Measurements from ENCODE around the gene CCKAR. TPM values are rescaled to one million over a fixed set of nuclear protein-coding genes. Genes with fewer than 3 reads are reported as not detected.
A peak's percentile ranks its signal among the peaks of the same experiment; 100 is the strongest.

CCKAR gene
- total RNA-seq, 1 experiment from 2014 or later = 2.0 TPM

DNA sequence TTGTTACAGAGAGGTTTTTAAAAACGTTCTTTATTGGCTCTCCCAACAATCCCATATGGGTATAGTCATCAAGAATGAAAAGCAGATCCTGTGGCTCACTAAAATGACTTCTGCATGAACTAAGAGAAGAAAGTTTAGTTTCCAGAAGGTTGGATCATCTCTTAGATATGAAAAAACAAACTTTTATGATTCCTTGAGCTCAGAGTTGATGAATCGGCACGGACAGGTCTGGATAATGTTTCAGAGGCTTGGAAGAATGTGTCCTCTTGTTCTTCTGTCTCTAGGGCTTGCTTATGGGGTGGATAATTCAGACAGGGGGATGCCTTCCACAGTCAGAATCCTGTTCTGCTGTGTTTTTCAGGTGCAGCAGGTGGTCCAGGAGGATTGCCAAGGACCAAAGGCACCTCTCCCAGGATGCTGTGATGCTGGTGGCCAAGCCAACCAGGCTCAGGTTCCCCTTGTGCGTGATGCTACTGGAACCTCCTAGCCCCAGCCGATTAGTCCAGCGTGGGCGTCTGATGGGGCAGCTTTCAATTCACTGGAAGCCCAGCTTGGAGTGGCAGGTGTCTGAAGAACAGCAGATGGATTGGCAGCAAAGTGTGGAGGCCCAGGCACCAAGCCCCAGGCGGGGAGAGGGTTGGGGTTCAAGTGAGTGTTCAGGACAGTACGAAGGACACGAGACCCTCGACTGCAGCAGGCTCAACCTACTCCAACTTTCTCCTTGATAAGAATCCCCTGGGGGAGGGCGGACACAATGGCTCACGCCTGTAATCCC is 30.3 kb downstream of the CCKAR start:
- Histone ChIP-seq H3K4me3 (ENCODE audit: low read depth, low read length) (no peak overlapping the region), H3K9me3 (0 out of 2 replicates have a peak, but pooled peaks cover 8% of the 10 kb centered on the region), H3K4me1 (no peaks in the 10 kb centered on the region), H3K36me3 (ENCODE audit: control insufficient read depth, insufficient read depth, low read length) (no peaks in the 10 kb centered on the region), H3K27me3 (replicated peaks; ENCODE audit: control insufficient read depth, insufficient read depth, low read length) (no peaks in the 10 kb centered on the region)
- intact Hi-C loops (cut with micrococcal nuclease; ENCODE audit: unreplicated experiment) = loop anchor here (1.0 to 5.0 kb wide), 4 partner anchors 122 to 550 kb away; partner anchors contain the start of genes STIM2 and TBC1D19
- Mint-ChIP-seq H3K27me3 (ENCODE audit: insufficient read depth, unreplicated experiment) (no peaks in the 10 kb centered on the region), H3K4me3 (ENCODE audit: unreplicated experiment) (no peak overlapping the region), H3K9me3 (ENCODE audit: unreplicated experiment) (peaks cover 30% of the 10 kb centered on the region), H3K4me1 (ENCODE audit: low read depth, unreplicated experiment) (no peaks in the 10 kb centered on the region), H3K27ac (ENCODE audit: unreplicated experiment) (no peak overlapping the region), H3K36me3 (ENCODE audit: insufficient read depth, unreplicated experiment) (no peaks in the 10 kb centered on the region)
- no peak for DNase-seq
- POLR2A ChIA-PET = interaction anchor here (0.6 kb wide), 1 partner anchor 402 kb away, joined by 3 read pairs; no protein-coding TSS in a partner anchor
- no TSS peak for BruUV-seq (replicated peaks)
- TF ChIP-seq, protein P1, sequence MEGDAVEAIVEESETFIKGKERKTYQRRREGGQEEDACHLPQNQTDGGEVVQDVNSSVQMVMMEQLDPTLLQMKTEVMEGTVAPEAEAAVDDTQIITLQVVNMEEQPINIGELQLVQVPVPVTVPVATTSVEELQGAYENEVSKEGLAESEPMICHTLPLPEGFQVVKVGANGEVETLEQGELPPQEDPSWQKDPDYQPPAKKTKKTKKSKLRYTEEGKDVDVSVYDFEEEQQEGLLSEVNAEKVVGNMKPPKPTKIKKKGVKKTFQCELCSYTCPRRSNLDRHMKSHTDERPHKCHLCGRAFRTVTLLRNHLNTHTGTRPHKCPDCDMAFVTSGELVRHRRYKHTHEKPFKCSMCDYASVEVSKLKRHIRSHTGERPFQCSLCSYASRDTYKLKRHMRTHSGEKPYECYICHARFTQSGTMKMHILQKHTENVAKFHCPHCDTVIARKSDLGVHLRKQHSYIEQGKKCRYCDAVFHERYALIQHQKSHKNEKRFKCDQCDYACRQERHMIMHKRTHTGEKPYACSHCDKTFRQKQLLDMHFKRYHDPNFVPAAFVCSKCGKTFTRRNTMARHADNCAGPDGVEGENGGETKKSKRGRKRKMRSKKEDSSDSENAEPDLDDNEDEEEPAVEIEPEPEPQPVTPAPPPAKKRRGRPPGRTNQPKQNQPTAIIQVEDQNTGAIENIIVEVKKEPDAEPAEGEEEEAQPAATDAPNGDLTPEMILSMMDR (IDR thresholded peaks at IDR 0.05; ENCODE audit: insufficient read depth in 1 of 2, low read depth in 1 of 2, low read length in 1 of 2, severe bottlenecking in 1 of 2, unreplicated experiment in 1 of 2) = no peak
- CTCF ChIA-PET = no interaction called here

DNA sequence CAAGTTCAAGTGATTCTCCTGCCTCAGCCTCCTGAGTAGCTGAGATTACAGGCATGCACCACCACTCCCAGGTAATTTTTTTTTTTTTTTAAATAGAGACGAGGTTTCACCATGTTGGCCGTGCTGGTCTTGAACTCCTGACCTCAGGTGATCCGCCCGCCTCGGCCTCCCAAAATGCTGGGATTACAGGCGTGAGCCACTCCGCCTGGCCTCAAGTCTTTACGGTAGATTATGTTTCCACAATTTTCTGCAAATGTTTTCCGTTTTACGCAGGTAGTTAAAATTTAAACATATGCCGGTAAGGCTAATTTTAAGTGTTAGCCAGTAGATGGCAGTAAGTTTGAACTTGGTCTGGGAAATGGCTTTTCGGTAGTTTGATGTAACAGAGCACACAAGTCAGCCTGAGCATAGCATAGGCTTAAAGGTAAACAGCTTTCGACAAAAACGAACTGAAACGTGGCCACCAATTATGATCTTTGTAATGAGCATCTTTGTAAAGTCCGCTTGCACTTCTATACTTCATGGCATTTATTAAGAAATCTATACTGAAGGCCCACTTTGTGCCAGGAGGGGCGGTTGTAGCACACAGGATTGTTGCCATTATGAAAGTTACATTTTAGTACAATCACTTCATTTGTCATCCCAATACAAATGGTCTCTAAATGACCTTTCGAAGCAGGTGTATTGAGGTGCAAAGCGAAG is 31.1 kb downstream of the CCKAR start:
- ChIA-PET CTCF (interaction anchor here (0.7 kb wide), 1 partner anchor 270 kb away, joined by 3 read pairs; no protein-coding TSS in a partner anchor), POLR2A (no interaction called here)
- DNase-seq = peak in 1 of 2 experiments; percentile 36
- no TSS peak for BruUV-seq (replicated peaks)
- H3K27me3 ChIP-seq (replicated peaks; ENCODE audit: control insufficient read depth, insufficient read depth, low read length) = no peaks in the 10 kb centered on the region
- H3K27ac Mint-ChIP-seq (ENCODE audit: unreplicated experiment) = no peak overlapping the region
- intact Hi-C loops (cut with micrococcal nuclease; ENCODE audit: unreplicated experiment) = loop anchor here (1.0 to 5.0 kb wide), 4 partner anchors 123 to 551 kb away; partner anchors contain the start of genes STIM2 and TBC1D19
- no peaks in the 10 kb centered on the region for H3K36me3 ChIP-seq (ENCODE audit: control insufficient read depth, insufficient read depth, low read length)
- no peaks in the 10 kb centered on the region for H3K27me3 Mint-ChIP-seq (ENCODE audit: insufficient read depth, unreplicated experiment)
- TF ChIP-seq, protein P1 (IDR thresholded peaks at IDR 0.05; ENCODE audit: insufficient read depth in 1 of 2, low read depth in 1 of 2, low read length in 1 of 2, severe bottlenecking in 1 of 2, unreplicated experiment in 1 of 2) = peak; percentile 42 to 51
- peaks cover 24% of the 10 kb centered on the region for H3K9me3 Mint-ChIP-seq (ENCODE audit: unreplicated experiment)
- H3K4me1 Mint-ChIP-seq (ENCODE audit: low read depth, unreplicated experiment) = no peaks in the 10 kb centered on the region
- peak overlapping the region; percentile 46 for H3K4me3 Mint-ChIP-seq (ENCODE audit: unreplicated experiment)
- H3K36me3 Mint-ChIP-seq (ENCODE audit: insufficient read depth, unreplicated experiment) = no peaks in the 10 kb centered on the region
- H3K9me3 ChIP-seq = 0 out of 2 replicates have a peak, but pooled peaks cover 8% of the 10 kb centered on the region
- no peaks in the 10 kb centered on the region for H3K4me1 ChIP-seq
- no peak overlapping the region for H3K4me3 ChIP-seq (ENCODE audit: low read depth, low read length)

DNA sequence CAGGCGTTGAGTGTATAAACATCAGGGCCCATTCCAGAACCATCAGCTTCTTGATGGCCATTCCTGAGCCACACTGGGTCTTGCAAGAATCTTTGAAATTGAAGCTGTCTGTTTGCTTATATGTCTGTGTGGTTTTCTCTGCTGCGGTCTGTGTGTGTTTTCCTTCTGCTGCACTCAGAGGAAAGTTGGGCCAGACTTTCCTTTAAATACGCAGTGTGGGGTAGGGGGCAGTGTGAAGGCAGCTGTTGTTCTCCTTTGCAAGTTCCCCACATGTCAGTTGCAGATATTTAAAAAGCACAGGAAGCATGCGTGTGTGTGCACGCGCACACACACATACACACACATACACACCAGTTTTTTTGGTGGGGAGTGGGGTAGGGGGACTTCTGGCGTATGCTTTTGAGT is 32.1 kb downstream of the CCKAR start:
- H3K36me3 Mint-ChIP-seq (ENCODE audit: insufficient read depth, unreplicated experiment) = no peaks in the 10 kb centered on the region
- POLR2A ChIA-PET = no interaction called here

More for the DNA sequence above, 32.1 kb downstream of the CCKAR start:
- Histone ChIP-seq H3K36me3 (ENCODE audit: control insufficient read depth, insufficient read depth, low read length) (no peaks in the 10 kb centered on the region), H3K4me1 (no peaks in the 10 kb centered on the region; the same call in 1 of the 2 replicates), H3K27me3 (replicated peaks; ENCODE audit: control insufficient read depth, insufficient read depth, low read length) (no peaks in the 10 kb centered on the region), H3K9me3 (0 out of 2 replicates have a peak, but pooled peaks cover under 1% of the 10 kb centered on the region), H3K4me3 (ENCODE audit: low read depth, low read length) (no peak overlapping the region)
- no peak overlapping the region for H3K27ac Mint-ChIP-seq (ENCODE audit: unreplicated experiment)
- TF ChIP-seq, protein P1 (IDR thresholded peaks at IDR 0.05; ENCODE audit: insufficient read depth in 1 of 2, low read depth in 1 of 2, low read length in 1 of 2, severe bottlenecking in 1 of 2, unreplicated experiment in 1 of 2) = no peak
- H3K4me1 Mint-ChIP-seq (ENCODE audit: low read depth, unreplicated experiment) = peaks cover 2% of the 10 kb centered on the region
- CTCF ChIA-PET = interaction anchor here (0.6 to 0.7 kb wide), 2 partner anchors 271 kb away, joined by 3 to 4 read pairs; no protein-coding TSS in a partner anchor
- BruUV-seq (replicated peaks) = no TSS peak
- H3K27me3 Mint-ChIP-seq (ENCODE audit: insufficient read depth, unreplicated experiment) = no peaks in the 10 kb centered on the region
- intact Hi-C loops (cut with micrococcal nuclease; ENCODE audit: unreplicated experiment) = loop anchor here (5.0 kb wide), 2 partner anchors 124 to 404 kb away; partner anchors contain the start of genes STIM2 and TBC1D19
- no peak for DNase-seq
- no peak overlapping the region for H3K4me3 Mint-ChIP-seq (ENCODE audit: unreplicated experiment)
- peaks cover 14% of the 10 kb centered on the region for H3K9me3 Mint-ChIP-seq (ENCODE audit: unreplicated experiment)
